Prostate gland (tissue), 2 donors: ENCODE data around the gene FMN2. TPM values are rescaled to one million over a fixed set of nuclear protein-coding genes. Genes with fewer than 3 reads are reported as not detected.

Experiments
- DNase-seq: peaks from one replicate; pipeline ENCODE4 v3.0.0-alpha.2; 2019; ENCODE audit warnings: low spot score
- H3K27ac ChIP-seq, 2 donors: fragments of 200-600 bp; sonication (generic); 2 replicates each; pipeline ENCODE4 v1.5.1; 2017 to 2019
- H3K27me3 ChIP-seq: fragments of 200-600 bp; sonication (generic); replicated peaks from 2 replicates; pipeline ENCODE4 v1.5.1; 2019; ENCODE audit not compliant: insufficient read depth
- H3K36me3 ChIP-seq, 2 donors: fragments of 200-600 bp; sonication (generic); 1 replicate in 1 of 2; 2 replicates in 1 of 2; pipeline versions ENCODE4 v1.5.1 to v1.8.1; 2017 to 2019
- H3K4me1 ChIP-seq: fragments of 200-600 bp; sonication (generic); replicated peaks from 2 replicates; pipeline ENCODE4 v1.5.1; 2019
- H3K4me3 ChIP-seq, 2 donors: fragments of 200-600 bp; sonication (generic); 2 replicates each; pipeline ENCODE4 v1.5.1; 2017 to 2019
- H3K9me3 ChIP-seq: fragments of 200-600 bp; sonication (generic); 2 replicates; pipeline ENCODE4 v1.5.1; 2017
- POLR2A ChIP-seq: fragments of 450-650 bp; IDR thresholded peaks from one replicate; pipeline ENCODE4 v1.6.1; 2016; ENCODE audit warnings: antibody characterized with exemption, mild to moderate bottlenecking
- POLR2AphosphoS5 ChIP-seq: sonication (generic); formaldehyde crosslinking; IDR thresholded peaks from one replicate; pipeline ENCODE4 v1.6.1; 2017; ENCODE audit warnings: antibody characterized with exemption
- WGBS: methylation state at CpG from one replicate; pipeline ENCODE4 v1.1.5; 2018; 5-methylcytosine and 5-hydroxymethylcytosine counted together
- intact Hi-C: fragments of 100-400 bp; cut with DNase I; formaldehyde crosslinking; loops from one replicate; pipeline ENCODE4 v1.14.2; 2022
- total RNA-seq, 2 donors: library from RNA; depleted of rRNA; stranded (reverse); fragments of >200 nt; gene quantifications; one replicate each; pipeline ENCODE4 v1.1.0, GENCODE V29; 2016
- TF ChIP-seq, protein P1 (sequence below), 4 experiments: fragments of 200-600 bp in 2 of 4; fragments of 450-650 bp in 2 of 4; sonication (generic) in 2 of 4; IDR thresholded peaks; 1 replicate in 3 of 4; 2 replicates in 1 of 4; pipeline ENCODE4 v1.5.1; 2016 to 2019; ENCODE audit warnings: antibody characterized with exemption in 4 of 4, mild to moderate bottlenecking in 2 of 4, moderate library complexity in 2 of 4

FMN2 gene
- total RNA-seq, 2 donors from 2014 or later = 0.27 to 4.8 TPM

- no peaks in the 10 kb centered on the region for H3K36me3 ChIP-seq
- no peaks in the 10 kb centered on the region for H3K9me3 ChIP-seq
- intact Hi-C loops = no loop called here
- no peak for DNase-seq
- WGBS = 39% methylated on average over 4 of the region's 4 CpGs
- H3K27ac ChIP-seq = no peak overlapping the region
- no peak for TF ChIP-seq POLR2AphosphoS5
- no peak for TF ChIP-seq POLR2A
- TF ChIP-seq, protein P1, sequence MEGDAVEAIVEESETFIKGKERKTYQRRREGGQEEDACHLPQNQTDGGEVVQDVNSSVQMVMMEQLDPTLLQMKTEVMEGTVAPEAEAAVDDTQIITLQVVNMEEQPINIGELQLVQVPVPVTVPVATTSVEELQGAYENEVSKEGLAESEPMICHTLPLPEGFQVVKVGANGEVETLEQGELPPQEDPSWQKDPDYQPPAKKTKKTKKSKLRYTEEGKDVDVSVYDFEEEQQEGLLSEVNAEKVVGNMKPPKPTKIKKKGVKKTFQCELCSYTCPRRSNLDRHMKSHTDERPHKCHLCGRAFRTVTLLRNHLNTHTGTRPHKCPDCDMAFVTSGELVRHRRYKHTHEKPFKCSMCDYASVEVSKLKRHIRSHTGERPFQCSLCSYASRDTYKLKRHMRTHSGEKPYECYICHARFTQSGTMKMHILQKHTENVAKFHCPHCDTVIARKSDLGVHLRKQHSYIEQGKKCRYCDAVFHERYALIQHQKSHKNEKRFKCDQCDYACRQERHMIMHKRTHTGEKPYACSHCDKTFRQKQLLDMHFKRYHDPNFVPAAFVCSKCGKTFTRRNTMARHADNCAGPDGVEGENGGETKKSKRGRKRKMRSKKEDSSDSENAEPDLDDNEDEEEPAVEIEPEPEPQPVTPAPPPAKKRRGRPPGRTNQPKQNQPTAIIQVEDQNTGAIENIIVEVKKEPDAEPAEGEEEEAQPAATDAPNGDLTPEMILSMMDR (IDR thresholded peaks at IDR 0.05) = no peak
- H3K4me3 ChIP-seq = no peak overlapping the region
- no peaks in the 10 kb centered on the region for H3K4me1 ChIP-seq
- no peaks in the 10 kb centered on the region for H3K27me3 ChIP-seq
Measured at GRCh38 chr1:240404286-240404685, 312.6 kb downstream of the FMN2 start.

- Histone ChIP-seq H3K4me3 (no peak overlapping the region), H3K9me3 (no peaks in the 10 kb centered on the region), H3K36me3 (no peaks in the 10 kb centered on the region), H3K27me3 (no peaks in the 10 kb centered on the region), H3K27ac (no peak overlapping the region), H3K4me1 (no peaks in the 10 kb centered on the region)
- intact Hi-C loops = no loop called here
- no peak for TF ChIP-seq POLR2A
- no peak for TF ChIP-seq POLR2AphosphoS5
- TF ChIP-seq, protein P1 (IDR thresholded peaks at IDR 0.05) = no peak
- 92% methylated on average over 12 of the region's 12 CpGs for WGBS
- DNase-seq = no peak
Measured at GRCh38 chr1:240405751-240406150, 314.1 kb downstream of the FMN2 start.

GRCh38 chr1:240407407-240407806 lies 315.7 kb downstream of the FMN2 start:
- H3K36me3 ChIP-seq = no peaks in the 10 kb centered on the region
- no peak overlapping the region for H3K4me3 ChIP-seq
- H3K27ac ChIP-seq = no peak overlapping the region
- intact Hi-C loops = no loop called here
- WGBS = 95% methylated on average over 5 of the region's 5 CpGs
- H3K4me1 ChIP-seq = no peaks in the 10 kb centered on the region
- no peak for DNase-seq
- H3K27me3 ChIP-seq = no peaks in the 10 kb centered on the region
- TF ChIP-seq POLR2A (no peak), POLR2AphosphoS5 (no peak)
- TF ChIP-seq, protein P1 (IDR thresholded peaks at IDR 0.05) = no peak
- H3K9me3 ChIP-seq = no peaks in the 10 kb centered on the region

GRCh38 chr1:240409615-240410014 lies 317.9 kb downstream of the FMN2 start:
- TF ChIP-seq POLR2A = no peak
- TF ChIP-seq, protein P1 (IDR thresholded peaks at IDR 0.05) = no peak
- TF ChIP-seq POLR2AphosphoS5 = no peak
- Histone ChIP-seq H3K27ac (no peak overlapping the region), H3K27me3 (no peaks in the 10 kb centered on the region)

DNA sequence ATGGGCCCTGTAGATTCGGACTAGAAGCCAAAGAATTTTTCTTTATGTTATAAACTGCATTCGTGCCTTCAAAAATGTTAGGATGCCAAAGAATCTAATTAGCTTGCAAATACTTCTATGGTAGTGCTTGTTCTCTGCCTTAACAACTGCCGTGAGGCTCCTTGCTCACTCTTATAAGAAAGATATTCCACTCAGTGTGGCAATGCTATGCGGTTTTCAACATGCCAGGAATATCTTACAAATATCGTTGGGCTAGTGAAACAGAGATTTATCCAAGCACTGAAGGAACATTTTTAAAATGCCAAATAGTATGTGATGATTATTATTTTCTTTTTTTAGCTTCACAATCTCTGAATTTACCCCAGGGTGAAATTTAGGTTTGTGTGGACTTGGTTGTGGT lies 322.0 kb downstream of the FMN2 start:
- H3K9me3 ChIP-seq = no peaks in the 10 kb centered on the region
- H3K27me3 ChIP-seq = no peaks in the 10 kb centered on the region
- no peaks in the 10 kb centered on the region for H3K36me3 ChIP-seq
- H3K4me3 ChIP-seq = no peak overlapping the region
- TF ChIP-seq POLR2A (no peak), POLR2AphosphoS5 (no peak)
- TF ChIP-seq, protein P1 (IDR thresholded peaks at IDR 0.05) = no peak
- H3K4me1 ChIP-seq = no peaks in the 10 kb centered on the region
- H3K27ac ChIP-seq = no peak overlapping the region
- DNase-seq = no peak
- intact Hi-C loops = no loop called here
- WGBS = 94% methylated on average over 5 of the region's 5 CpGs

More at GRCh38 chr1:240409615-240410014, 317.9 kb downstream of the FMN2 start:
- Histone ChIP-seq H3K4me3 (no peak overlapping the region), H3K4me1 (no peaks in the 10 kb centered on the region), H3K9me3 (no peaks in the 10 kb centered on the region), H3K36me3 (no peaks in the 10 kb centered on the region)
- intact Hi-C loops = no loop called here
- no peak for DNase-seq
